A375 (cell line): ENCODE data around the gene MAP3K12. TPM values are rescaled to one million over a fixed set of nuclear protein-coding genes. Genes with fewer than 3 reads are reported as not detected.

ENCODE experiments used
- small RNA-seq: library from RNA; depleted of rRNA; stranded (forward); fragments of <200 nt; gene quantifications from one replicate; pipeline ENCODE3, GENCODE V24; 2014
- total RNA-seq: library from RNA; depleted of rRNA; stranded (reverse); fragments of >200 nt; shearing (Covaris generic); gene quantifications from 2 replicates; pipeline ENCODE4 v1.2.3, GENCODE V29; 2014; rRNA removed

The MAP3K12 gene, protein sequence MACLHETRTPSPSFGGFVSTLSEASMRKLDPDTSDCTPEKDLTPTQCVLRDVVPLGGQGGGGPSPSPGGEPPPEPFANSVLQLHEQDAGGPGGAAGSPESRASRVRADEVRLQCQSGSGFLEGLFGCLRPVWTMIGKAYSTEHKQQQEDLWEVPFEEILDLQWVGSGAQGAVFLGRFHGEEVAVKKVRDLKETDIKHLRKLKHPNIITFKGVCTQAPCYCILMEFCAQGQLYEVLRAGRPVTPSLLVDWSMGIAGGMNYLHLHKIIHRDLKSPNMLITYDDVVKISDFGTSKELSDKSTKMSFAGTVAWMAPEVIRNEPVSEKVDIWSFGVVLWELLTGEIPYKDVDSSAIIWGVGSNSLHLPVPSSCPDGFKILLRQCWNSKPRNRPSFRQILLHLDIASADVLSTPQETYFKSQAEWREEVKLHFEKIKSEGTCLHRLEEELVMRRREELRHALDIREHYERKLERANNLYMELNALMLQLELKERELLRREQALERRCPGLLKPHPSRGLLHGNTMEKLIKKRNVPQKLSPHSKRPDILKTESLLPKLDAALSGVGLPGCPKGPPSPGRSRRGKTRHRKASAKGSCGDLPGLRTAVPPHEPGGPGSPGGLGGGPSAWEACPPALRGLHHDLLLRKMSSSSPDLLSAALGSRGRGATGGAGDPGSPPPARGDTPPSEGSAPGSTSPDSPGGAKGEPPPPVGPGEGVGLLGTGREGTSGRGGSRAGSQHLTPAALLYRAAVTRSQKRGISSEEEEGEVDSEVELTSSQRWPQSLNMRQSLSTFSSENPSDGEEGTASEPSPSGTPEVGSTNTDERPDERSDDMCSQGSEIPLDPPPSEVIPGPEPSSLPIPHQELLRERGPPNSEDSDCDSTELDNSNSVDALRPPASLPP
- total RNA-seq, result 28.9 and 31.1 TPM in 2 replicates

DNA sequence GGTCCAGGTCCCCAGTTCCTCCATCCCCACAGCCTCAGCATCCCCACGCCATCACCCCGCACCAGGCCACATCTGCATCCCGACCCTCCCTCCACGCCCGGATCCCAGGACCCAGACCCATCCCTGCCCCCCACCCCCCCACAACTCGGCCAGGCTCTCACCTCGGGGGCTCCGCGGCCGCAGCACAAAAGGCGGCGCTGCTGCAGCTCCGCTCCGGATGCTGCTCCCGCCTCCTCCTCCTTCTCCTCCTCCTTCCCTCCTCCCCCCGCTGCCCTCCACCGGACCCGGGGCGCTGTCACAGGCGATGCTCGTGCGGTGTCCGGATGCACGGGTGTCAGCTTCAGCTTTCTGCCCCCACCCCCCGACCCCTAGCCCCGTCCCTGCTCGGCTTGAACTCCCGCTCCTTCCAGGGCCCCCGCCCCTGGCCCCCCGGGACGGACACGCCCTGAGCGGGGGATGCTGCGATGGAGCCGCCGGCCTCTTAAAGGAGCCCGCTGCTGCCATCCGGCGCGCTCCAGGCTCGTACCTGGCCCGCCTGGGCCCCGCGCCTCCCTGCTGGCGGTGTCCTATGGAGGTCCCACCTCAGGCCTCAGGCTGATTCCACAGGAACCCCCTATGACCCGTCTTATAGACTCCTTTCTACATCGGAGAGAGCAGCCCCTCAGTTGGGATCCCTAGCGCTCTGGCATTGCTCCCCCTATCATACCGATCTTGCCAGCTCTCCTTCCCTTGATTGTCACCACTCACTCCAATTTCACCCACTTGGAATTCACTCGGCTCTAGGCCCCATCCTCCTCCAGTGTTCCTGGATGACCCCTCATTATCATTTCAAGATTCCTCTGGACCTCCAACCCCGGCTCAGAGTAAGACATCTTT is at the start of gene MAP3K12:
Gene MAP3K12, minus strand, starts transcription at position 193 of the 876 bp plus-strand sequence. CDS start 12,067 bp downstream, outside the sequence.

DNA sequence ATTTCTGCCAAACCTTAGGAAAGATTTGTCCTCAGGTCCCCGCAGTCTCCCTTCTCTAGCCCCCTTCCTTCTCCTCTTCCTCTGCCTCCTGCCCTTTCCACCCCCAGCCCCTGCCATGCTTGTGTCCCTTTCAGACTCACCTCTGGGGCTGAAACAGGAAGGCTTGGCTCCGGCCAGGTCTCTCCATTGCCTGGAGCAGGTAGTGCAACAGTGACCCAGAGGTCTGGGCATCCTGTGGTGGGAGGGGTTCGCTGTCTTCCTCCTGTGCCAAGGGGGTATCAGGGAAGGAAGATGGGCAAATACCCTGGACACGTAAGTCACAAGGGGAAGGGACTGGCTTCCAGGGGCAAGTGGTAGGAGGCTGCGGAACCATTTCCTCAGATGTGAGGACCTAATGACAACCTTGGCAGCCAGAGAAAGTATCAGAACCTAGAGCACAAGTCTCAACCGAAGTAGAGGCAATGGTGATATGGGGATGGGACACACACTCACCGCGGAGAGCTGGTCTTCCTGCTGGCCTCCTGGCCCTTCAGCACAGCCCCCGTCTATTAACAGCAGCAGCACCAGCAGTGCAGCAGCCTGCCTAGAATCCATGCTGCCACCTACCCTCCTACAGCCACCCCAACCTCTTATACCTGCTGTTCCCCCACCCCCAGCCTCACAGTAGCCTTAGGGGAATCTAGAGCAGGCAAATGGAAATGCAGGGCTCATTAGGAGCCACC is 7.8 kb upstream of the MAP3K12 start, which contains the start of gene NPFF:
Gene NPFF, minus strand, starts transcription at position 604 of the 722 bp plus-strand sequence. Its CDS starts 10 bp downstream, at position 594.

DNA sequence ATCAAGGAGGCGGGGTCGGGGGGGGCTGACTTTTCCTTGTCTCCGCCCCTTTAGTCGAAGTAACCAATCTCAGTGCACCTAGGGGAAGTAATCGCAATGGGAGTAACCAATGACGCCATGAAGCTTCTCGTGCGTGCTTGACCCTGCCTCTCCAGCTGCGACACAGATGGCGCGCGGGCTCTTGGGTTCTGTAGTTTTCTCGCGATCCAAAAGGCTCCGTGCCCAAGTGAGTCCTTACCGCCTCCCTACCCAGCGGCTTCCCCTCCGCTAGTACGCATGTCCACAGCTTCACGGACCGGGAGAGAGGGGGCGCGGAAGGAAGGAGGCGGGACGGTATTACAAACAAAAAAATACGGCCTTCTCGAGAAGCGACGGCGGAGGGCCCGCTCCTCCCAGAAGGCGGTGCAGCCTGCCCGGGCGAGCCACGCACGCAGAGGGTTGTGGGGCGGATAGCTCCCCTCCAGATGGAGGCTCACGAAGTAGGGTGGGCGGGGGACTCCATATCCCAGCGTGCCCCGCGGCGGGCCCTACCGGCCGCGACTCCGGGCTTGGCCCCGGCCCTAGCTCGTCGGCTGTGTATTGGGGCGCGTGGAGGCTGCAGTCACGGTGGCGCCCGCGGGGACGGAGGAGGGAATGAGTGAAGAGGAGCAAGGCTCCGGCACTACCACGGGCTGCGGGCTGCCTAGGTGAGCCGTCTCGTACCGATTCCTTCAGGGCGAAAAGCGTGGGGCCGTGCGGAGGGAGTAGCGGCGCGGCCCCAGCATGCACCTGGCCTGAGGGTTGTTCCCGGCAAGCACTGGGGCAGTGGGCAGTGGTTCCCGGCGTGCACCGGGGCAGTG is 1.7 kb upstream of the MAP3K12 start, which contains the start of gene TARBP2:
Gene TARBP2, plus strand, starts transcription at position 508 of the 839 bp plus-strand sequence. Its CDS starts 126 bp downstream, at position 634.

DNA sequence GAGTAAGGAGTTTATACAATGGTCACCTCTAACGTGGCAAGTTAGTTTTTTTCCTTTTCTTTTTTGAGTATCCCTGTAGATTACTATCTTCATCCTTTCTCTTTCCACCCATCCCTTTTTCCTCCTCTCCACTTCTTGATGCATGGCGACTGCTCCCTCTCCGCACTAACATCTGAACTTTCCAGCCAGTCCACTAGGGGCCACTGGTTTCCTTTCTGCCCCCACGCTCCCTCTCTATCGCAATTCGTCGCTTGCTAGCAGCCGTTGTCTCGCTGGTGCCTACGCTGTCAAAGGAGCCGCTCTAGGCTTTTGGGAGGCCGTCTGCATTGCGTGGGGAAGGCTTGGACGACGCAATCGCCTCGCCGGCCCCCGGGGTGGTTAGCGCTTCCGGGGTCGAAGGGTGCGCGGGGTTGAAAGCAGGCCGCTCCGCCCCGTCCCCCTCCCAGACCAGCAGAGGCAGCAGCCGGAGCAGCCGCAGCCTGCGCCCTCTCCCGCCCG is 47.5 kb downstream of the MAP3K12 start, which contains the start of gene PCBP2:
Gene PCBP2, plus strand, starts transcription at position 442 of the 498 bp plus-strand sequence. CDS start 2,699 bp downstream, outside the sequence.

DNA sequence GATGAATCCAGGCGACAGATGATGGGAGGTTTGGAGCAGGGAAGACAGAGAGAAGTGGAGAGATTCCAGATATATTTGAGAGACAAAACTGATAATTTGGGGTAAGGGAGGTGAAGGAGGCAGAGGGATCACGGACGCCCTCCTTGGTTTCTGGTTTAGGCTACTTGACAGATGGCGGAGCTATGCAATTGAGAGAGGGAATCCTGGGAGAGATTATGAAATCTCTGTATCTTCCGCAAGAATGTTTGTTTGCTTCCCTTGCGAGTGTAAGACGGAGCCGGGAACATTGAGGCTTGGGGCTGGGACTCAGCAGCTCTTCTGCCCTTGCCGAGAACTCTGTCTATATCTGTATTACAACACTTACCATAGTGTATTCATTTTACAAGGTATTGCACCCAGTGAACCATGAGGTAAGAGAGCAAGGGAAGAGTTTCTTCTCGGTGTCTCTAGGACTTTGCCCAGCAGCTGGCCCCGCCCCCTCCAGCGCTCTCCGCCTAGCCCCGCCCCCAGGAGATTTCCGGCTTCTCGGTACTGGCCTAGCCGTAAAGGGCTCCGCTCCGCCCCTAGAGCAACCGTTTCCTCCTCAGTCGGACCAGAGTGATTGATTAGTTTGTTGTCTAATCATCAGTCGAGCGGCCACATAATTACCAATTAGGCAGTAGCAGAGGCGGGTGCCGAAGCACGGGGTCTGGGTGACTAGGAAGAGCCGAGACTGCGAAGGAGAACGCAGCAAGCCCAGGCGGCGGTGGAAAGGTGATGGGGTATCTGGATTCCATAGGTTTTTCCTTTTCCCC is 58.0 kb downstream of the MAP3K12 start, which contains the start of gene PRR13:
Gene PRR13, plus strand, starts transcription at position 695 of the 794 bp plus-strand sequence. CDS start 981 bp downstream, outside the sequence.

Small RNA genes within 50 kb of the gene (small RNA-seq; reads per million reads assigned to genes)
- not detected for gene AC023509.3

Other genes starting within 250 kb of the MAP3K12 start
- gene ESPL1, start 231.2 kb downstream of the MAP3K12 start, total RNA-seq, result 26.7 and 33.5 TPM in 2 replicates
- gene PFDN5, start 203.9 kb downstream of the MAP3K12 start, total RNA-seq, result 589 and 598 TPM in 2 replicates
- 120 and 144 TPM in 2 replicates for gene MYG1, start 199.8 kb downstream of the MAP3K12 start, total RNA-seq
- gene AAAS, start 177.8 kb downstream of the MAP3K12 start, total RNA-seq, result 84.0 and 85.4 TPM in 2 replicates
- gene SP7, start 163.1 kb downstream of the MAP3K12 start, total RNA-seq, result not detected in 2 replicates
- 47.5 and 58.1 TPM in 2 replicates for gene SP1, start 119.3 kb downstream of the MAP3K12 start, total RNA-seq
- gene AMHR2, start 75.6 kb downstream of the MAP3K12 start, total RNA-seq, result not detected in 2 replicates
- 39.5 and 44.1 TPM in 2 replicates for gene PRR13, start 57.7 kb downstream of the MAP3K12 start, total RNA-seq
- gene PCBP2, start 47.4 kb downstream of the MAP3K12 start, total RNA-seq, result 215 and 216 TPM in 2 replicates
- 56.9 and 68.1 TPM in 2 replicates for gene TARBP2, start 1.8 kb upstream of the MAP3K12 start, total RNA-seq
- gene NPFF, start 8.0 kb upstream of the MAP3K12 start, total RNA-seq, result not detected in 2 replicates
- 7.8 and 12.2 TPM in 2 replicates for gene ATF7, start 126.9 kb upstream of the MAP3K12 start, total RNA-seq
- 390 and 448 TPM in 2 replicates for gene ATP5MC2, start 176.6 kb upstream of the MAP3K12 start, total RNA-seq
- 43.5 and 47.8 TPM in 2 replicates for gene CALCOCO1, start 228.0 kb upstream of the MAP3K12 start, total RNA-seq